Chondrocyte (in vitro differentiated cells): ENCODE results near the gene CCDC24. TPM values are rescaled to one million over a fixed set of nuclear protein-coding genes. Genes with fewer than 3 reads are reported as not detected.

Source experiments
- DNase-seq: peaks from one replicate; pipeline ENCODE4 v3.0.0; 2021; ENCODE audit warnings: mixed read lengths, low spot score
- H3K27ac Mint-ChIP-seq: one replicate; pipeline ENCODE4 v1.8.0; 2021; ENCODE audit warnings: mild to moderate bottlenecking, moderate library complexity, mixed read lengths; ENCODE audit not compliant: unreplicated experiment
- H3K27me3 Mint-ChIP-seq: 2 replicates; pipeline ENCODE4 v1.8.0; 2021; ENCODE audit warnings: low read depth, mixed read lengths
- H3K36me3 Mint-ChIP-seq: 2 replicates; pipeline ENCODE4 v1.8.0; 2021; ENCODE audit warnings: low read depth, mixed read lengths
- H3K4me1 Mint-ChIP-seq: 2 replicates; pipeline ENCODE4 v1.8.0; 2021; ENCODE audit warnings: low read depth, mild to moderate bottlenecking, mixed read lengths
- H3K4me3 Mint-ChIP-seq: one replicate; pipeline ENCODE4 v1.8.0; 2021; ENCODE audit warnings: mild to moderate bottlenecking, moderate library complexity, mixed read lengths; ENCODE audit not compliant: unreplicated experiment
- H3K9me3 Mint-ChIP-seq: 2 replicates; pipeline ENCODE4 v1.8.0; 2021; ENCODE audit warnings: low read depth, mixed read lengths
- CTCF ChIP-seq: fragments of 200-600 bp; sonication (generic); IDR thresholded peaks from 2 replicates; pipeline ENCODE4 v1.5.0; 2021; ENCODE audit warnings: antibody characterized with exemption, mild to moderate bottlenecking, moderate library complexity
- total RNA-seq: library from RNA; stranded (reverse); gene quantifications from 3 replicates; pipeline ENCODE4 v1.2.1, GENCODE V29; 2021

CCDC24 gene
- total RNA-seq, 1 donor from 2014 or later, result 6.3 TPM

DNA sequence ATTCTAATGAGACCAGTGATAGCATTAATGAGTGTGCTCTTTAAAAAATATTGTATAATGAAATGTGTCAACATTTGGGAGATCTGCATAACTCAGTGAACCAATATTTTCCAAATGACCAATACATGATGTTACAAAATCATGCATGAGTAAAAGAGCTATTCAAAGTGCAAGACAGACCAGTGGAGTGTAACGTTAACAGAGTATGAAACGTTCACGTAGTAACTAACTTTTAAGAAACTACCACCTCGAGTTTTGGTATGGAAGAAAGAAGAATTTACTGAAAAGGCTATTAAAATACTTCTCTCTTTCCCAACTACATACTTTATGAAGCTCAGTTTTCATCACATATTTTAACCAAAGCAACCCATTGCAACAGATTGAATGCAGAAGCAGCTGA lies 49.4 kb downstream of the CCDC24 start:
- peaks cover 2% of the 10 kb centered on the region for H3K27me3 Mint-ChIP-seq
- peaks cover 16% of the 10 kb centered on the region for H3K4me1 Mint-ChIP-seq
- TF ChIP-seq CTCF, result no peak
- H3K36me3 Mint-ChIP-seq, result no peaks in the 10 kb centered on the region
- H3K9me3 Mint-ChIP-seq, result no peaks in the 10 kb centered on the region
- H3K27ac Mint-ChIP-seq, result no peak overlapping the region
- no peak for DNase-seq
- H3K4me3 Mint-ChIP-seq, result no peak overlapping the region

- H3K27me3 Mint-ChIP-seq, result peaks cover 2% of the 10 kb centered on the region
- TF ChIP-seq CTCF, result no peak
These were observed 52.0 kb downstream of the CCDC24 start for GRCh38 chr1:44043176-44044070.

GRCh38 chr1:44044071-44044801 lies 52.8 kb downstream of the CCDC24 start:
- Mint-ChIP-seq H3K27ac (no peak overlapping the region), H3K4me1 (peaks cover 23% of the 10 kb centered on the region), H3K36me3 (no peaks in the 10 kb centered on the region), H3K27me3 (peaks cover 2% of the 10 kb centered on the region), H3K4me3 (no peak overlapping the region), H3K9me3 (no peaks in the 10 kb centered on the region)
- TF ChIP-seq CTCF, result no peak
- DNase-seq, result no peak

More at GRCh38 chr1:44043176-44044070, 52.0 kb downstream of the CCDC24 start:
- H3K27ac Mint-ChIP-seq, result no peak overlapping the region
- no peaks in the 10 kb centered on the region for H3K9me3 Mint-ChIP-seq
- no peak for DNase-seq
- H3K4me1 Mint-ChIP-seq, result peaks cover 14% of the 10 kb centered on the region
- H3K4me3 Mint-ChIP-seq, result no peak overlapping the region
- H3K36me3 Mint-ChIP-seq, result no peaks in the 10 kb centered on the region

- H3K27ac Mint-ChIP-seq, result no peak overlapping the region
- TF ChIP-seq CTCF, result no peak
- H3K27me3 Mint-ChIP-seq, result peaks cover 2% of the 10 kb centered on the region
- H3K9me3 Mint-ChIP-seq, result no peaks in the 10 kb centered on the region
- no peak overlapping the region for H3K4me3 Mint-ChIP-seq
- H3K36me3 Mint-ChIP-seq, result no peaks in the 10 kb centered on the region
- no peak for DNase-seq
- H3K4me1 Mint-ChIP-seq, result peaks cover 30% of the 10 kb centered on the region
These were observed 53.7 kb downstream of the CCDC24 start for GRCh38 chr1:44045064-44045463.

Other genes starting within 250 kb of the CCDC24 start
- gene ARTN, start 57.8 kb upstream of the CCDC24 start, total RNA-seq, result 0.50 to 1.6 TPM (median 0.69 TPM) in 3 replicates
- 33.4 to 39.2 TPM (median 38.8 TPM) in 3 replicates for gene IPO13, start 44.6 kb upstream of the CCDC24 start, total RNA-seq
- gene DPH2, start 21.6 kb upstream of the CCDC24 start, total RNA-seq, result 22.2 to 27.3 TPM (median 22.4 TPM) in 3 replicates
- 112 to 123 TPM (median 122 TPM) in 3 replicates for gene ATP6V0B, start 16.6 kb upstream of the CCDC24 start, total RNA-seq
- 94.8 to 109 TPM (median 99.4 TPM) in 3 replicates for gene B4GALT2, start 12.4 kb upstream of the CCDC24 start, total RNA-seq
- gene SLC6A9, start 39.9 kb downstream of the CCDC24 start, total RNA-seq, result 8.4 to 67.3 TPM (median 61.7 TPM) in 3 replicates
- 0.18 TPM in 1 of 3 replicates, not detected in the others for gene KLF17, start 127.2 kb downstream of the CCDC24 start, total RNA-seq
- not detected in 3 replicates for gene KLF18, start 150.0 kb downstream of the CCDC24 start, total RNA-seq
- gene DMAP1, start 221.9 kb downstream of the CCDC24 start, total RNA-seq, result 29.1 to 41.6 TPM (median 33.1 TPM) in 3 replicates